GM19099 (cell line): ENCODE data around the gene KRT6C.

Experiments used
- POLR2A ChIP-seq: IDR thresholded peaks from 3 replicates; pipeline ENCODE4 v1.6.1; 2011; ENCODE audit warnings: low read depth; ENCODE audit not compliant: insufficient read length; ENCODE audit errors: extremely low read depth

KRT6C gene

DNA sequence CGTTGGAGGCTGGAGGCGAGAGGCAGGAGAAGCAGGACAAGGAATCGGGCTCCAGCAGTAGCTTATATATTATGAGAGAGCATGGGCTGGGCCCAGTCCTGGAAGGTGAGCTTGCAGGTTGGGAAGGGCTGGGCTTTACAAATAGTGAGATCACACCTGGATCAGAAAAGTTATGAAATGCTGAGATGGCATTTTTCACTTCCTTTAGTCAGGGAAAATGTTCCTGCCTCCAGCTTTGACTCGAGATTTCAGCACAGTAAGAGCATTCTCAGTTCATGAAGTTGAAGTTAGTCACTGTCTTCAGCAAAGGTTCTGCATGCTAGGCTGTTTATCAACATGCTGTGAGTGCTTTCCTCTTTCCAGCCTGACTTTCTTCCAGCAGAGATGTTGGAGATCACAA, at the start of gene KRT6C:
Gene KRT6C (minus strand): TSS at position 38 of the 400 bp plus-strand sequence. CDS start 68 bp downstream, outside the sequence.
- no peak for TF ChIP-seq POLR2A

DNA sequence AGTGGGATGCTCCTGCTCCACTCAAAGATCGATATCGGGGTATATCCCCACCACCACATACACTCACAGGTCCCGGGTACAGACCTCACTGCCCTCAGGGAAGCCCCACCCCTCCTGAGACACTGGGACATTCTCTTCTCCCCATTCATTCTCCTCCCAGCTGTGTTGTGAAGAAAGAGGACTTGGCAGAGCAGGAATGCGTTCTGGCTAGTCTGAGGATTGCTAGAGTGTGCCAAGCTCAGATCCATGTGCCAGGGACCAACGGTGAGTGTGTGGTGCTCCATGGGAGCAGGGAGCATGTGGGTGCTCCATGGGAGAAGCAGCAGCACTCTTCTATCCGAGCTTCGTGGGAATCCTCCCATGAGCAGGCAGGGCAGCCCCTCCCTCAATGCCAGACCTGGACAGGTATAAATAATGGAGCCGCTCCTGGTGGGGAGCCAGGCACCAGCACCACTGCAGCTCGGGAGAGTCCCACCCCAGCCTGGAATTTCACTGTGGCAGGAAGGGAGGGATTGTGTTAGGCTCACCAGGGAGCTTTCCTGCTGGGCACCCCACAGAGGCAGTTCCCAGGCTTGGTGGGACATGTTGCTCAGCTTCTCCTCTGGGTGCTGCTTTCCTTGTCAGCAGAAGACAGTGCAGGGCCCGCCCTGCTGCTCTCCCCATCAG, 48.9 kb upstream of the KRT6C start:
- no peak for TF ChIP-seq POLR2A

DNA sequence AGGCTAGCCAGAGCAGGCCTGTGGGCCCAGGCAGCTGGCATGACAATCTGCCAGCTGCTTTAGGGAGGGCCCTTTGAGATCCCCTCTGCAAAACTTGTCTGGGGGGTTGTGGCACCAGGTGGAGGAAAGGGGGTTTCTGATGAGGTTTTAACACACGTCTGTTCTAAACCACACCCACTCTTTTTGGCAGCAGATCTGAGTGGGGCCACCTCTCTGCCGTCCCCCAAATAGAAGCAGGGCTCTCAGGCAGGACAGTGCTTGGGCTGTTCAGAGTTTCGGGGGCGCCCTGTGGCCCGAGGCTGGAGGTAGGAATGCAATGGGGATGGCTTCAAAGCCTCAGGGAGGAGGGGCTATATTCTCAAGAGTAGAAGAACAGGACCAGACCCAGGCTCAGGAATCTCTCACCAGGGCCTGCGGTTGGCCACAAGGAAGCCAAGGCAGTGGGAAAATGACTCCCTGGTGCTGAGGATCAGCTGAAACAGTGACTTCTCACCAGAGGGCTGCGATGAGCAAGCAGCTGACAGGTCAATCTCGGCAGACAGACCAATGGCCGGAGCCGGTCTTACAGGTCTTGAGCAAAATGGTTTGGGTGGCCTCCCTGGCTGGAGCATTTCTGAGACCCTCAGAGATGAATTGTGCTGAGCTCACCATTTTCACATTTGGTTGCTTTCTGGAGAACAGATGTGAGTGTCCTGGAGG, 48.1 kb upstream of the KRT6C start:
- TF ChIP-seq POLR2A, result no peak

DNA sequence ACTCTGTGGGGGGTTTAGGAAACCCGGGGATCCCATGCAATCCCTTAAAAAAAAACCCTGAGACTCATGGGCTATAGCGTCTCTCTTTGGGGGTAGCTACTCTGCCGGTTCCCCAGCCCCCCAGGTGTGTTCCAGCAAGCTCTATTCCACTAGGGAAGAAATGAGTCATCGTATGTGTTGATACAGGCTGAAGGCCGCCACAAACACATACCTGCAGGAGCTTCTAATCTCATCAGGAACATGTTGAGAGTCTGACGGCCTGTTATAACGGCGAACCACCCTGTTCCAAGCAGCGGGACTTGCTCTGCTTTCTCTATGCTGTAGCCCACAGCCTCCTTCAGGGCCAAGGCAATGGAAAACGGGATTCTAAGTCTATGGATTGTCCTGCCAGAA, 47.6 kb upstream of the KRT6C start:
- TF ChIP-seq POLR2A, result no peak

DNA sequence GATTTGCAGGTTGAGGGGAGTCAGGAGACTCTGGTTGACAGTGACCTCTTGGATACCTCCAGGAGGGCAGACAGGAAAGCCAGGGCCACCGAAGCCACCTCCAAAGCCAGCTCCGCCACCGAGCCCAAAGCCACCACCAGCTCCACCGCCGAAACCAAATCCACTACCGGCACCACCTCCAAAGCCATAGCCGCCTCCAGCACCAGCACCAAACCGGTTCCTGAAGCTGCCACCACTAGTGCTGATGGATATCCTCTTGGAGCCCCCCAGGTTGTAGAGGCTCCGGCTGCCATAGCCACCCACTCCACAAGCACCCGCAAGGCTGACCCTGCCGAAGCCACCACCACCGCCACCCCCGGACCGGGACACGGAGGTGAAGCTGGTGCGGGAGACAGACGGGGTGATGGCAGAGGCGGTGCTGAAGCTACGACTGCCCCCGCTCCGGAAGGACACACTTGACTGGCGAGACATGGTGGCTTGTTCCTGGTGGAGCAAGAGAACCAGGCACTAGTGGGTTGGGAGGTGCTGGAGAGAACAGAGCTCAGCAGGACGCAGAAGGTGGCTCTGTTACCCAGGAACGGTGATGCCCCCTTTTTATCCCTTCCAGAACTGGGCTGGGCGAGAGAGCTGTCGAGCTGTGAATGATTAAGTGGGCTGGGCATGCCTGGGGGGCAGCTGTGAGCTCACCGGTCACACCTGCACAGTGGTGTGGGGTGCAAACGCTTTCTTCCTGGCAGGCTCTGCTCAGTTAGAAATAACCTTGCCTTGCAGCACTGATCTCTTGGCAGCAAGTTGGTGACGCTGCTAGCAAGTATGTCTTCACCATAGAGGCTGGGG, 46.4 kb upstream of the KRT6C start, which contains the start of gene KRT5:
Gene KRT5 (minus strand): TSS at position 569 of the 837 bp plus-strand sequence. CDS start 98 bp downstream, at position 471.
- TF ChIP-seq POLR2A, result no peak

DNA sequence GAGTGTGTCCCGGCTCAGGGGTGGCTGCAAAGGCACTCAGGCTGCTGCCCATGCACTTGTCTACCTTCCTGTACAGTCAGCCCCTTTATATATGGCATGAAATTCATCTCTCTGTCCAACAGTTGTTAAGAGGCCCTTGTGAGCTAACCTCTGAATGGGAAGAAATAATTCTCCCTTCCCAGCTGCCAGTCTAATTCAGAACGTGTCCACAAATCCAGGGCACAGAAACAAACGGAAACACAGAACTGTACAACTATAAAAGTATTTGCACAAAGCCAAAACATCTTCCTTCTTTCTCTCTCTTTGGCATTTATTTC, 45.7 kb upstream of the KRT6C start:
- TF ChIP-seq POLR2A, result no peak

DNA sequence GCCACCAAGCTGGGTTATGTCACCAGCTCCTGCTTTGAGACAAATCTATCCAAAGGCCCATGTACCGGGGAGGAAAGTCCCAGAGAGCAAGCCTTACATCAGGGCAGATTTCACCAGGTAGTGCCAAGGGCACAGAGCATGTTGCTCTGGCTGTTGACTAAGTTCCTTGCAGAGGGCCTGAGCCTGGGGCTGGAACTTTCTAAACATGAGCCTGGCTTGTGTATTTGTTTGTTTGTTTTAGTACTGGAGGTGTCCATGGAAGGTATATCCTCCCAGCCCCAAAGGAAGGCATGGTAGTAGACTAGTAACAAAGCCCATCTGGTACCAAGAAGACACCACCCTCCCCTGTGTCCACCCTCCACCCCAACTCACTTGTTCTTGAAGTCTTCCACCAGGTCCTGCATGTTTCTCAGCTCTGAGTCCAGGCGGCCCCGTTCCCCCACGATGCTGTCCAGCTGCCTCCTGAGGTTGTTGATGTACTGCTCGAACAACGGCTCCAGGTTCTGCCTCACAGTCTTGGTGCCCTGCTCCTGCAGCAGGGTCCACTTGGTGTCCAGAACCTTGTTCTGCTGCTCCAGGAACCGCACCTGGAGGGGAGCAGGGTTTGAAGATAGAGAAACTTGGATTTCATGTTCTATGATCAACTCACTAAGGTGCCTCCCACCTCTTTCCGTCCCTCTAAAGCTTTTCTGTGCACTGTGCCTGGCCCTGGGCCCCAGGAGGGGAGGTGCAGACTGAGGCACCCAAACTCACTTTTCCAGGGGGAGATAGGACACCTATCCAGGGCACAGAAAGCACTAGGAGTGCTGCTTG, 45.2 kb upstream of the KRT6C start:
- no peak for TF ChIP-seq POLR2A

DNA sequence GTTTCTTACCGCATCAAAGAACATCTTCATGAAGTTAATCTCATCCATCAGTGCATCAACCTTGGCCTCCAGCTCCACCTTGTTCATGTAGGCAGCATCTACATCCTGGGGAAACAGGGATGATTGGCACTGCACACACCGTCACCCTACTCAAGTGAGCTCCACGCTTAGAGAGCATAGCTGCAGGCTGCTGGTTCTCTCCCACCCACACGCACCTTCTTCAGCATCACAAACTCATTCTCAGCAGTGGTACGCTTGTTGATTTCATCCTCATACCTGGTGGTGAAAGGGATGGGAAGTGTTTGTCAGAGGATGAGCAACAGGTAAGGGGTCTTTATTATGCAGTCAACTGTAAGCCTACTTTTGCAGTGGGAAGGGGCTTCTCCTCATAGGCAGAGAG, 44.3 kb upstream of the KRT6C start:
- no peak for TF ChIP-seq POLR2A

DNA sequence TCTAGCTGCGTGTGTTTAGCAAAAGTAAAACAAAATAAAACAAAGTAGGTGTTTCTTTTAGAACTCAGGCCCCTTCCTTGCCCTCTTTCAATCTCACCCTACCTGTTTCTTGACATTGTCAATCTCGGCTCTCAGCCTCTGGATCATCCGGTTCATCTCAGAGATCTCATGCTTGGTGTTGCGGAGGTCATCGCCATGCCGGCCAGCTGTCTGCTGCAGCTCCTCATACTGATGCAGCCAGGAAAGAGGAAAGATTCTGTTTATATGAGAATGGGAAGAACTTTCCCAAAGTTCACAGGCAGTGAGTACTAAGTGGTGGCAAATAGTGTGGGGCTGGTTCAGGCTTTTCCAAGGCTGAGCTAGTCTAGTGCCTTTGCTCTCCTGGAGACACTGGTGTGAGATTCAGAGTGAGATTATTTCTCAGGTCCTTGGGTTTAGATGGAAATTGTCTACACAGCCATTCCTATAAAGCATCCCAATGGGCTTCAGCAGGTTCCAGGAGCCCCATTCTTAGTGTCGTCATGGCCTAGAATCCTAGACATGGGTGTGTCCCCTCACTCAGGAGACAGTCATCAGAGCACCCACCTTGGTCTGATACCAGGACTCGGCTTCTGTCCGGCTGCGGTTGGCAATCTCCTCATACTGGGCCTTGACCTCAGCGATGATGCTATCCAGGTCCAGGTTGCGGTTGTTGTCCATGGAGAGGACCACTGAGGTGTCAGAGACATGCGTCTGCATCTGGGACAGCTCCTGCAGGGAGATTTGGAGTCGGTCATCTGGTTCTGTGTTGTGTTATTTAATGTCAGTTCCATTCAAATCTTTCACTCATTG, 43.6 kb upstream of the KRT6C start:
- no peak for TF ChIP-seq POLR2A

DNA sequence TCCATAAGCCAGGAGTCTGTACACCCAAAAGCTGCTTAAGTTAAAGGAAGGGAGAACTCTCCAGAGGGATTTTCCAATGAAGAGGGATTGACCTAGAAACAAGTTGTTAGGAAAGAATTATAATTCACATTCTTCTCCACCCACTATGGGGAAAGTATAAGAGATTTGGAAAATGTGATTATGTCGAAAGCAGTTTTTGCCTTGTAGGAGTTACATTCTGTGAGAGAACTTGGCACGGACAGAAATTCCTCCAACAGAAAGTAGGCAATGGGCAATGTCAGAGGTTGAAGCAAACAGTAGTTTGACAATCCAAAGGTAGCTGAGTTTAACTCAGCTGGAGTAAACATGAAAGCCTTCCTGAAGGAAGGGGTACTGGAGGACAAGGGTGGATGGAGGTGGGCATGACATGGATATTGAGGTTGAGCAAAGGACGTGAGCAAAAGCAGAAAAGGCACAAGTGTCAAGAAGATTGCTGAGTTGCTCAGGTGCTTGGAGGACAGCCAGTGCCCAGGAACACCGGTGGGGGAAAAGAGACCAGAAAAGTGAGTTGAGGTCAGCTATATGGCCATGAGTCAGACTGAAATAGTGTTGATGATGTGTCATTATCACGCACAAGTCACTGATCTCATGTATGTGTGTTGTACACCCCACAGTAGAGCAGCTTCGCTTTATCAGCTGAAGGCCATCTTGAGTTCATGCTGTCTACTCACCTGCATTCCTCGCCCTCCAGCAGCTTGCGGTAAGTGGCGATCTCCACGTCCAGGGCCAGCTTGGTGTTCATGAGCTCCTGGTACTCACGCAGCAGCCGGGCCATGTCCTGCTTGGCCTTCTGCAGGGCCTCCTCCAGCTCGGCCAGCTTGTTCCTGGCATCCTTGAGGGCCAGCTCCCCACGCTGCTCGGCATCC, 42.6 kb upstream of the KRT6C start:
- TF ChIP-seq POLR2A, result no peak

DNA sequence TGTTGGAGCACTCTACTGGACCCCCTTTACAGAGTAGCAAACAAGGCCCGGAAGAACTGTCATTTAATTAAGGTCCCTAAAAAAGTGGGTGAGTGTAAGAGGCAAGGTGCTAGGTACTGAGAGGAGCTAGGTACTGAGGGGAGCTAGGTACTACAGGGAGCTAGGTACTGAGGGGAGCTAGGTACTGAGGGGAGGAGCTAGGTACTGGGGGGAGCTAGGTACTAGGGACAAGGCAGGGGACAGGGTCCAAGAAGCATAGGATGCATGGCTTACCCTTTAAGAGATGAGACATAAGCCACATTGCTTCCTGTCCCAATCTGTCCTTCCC, 41.7 kb upstream of the KRT6C start:
- no peak for TF ChIP-seq POLR2A

DNA sequence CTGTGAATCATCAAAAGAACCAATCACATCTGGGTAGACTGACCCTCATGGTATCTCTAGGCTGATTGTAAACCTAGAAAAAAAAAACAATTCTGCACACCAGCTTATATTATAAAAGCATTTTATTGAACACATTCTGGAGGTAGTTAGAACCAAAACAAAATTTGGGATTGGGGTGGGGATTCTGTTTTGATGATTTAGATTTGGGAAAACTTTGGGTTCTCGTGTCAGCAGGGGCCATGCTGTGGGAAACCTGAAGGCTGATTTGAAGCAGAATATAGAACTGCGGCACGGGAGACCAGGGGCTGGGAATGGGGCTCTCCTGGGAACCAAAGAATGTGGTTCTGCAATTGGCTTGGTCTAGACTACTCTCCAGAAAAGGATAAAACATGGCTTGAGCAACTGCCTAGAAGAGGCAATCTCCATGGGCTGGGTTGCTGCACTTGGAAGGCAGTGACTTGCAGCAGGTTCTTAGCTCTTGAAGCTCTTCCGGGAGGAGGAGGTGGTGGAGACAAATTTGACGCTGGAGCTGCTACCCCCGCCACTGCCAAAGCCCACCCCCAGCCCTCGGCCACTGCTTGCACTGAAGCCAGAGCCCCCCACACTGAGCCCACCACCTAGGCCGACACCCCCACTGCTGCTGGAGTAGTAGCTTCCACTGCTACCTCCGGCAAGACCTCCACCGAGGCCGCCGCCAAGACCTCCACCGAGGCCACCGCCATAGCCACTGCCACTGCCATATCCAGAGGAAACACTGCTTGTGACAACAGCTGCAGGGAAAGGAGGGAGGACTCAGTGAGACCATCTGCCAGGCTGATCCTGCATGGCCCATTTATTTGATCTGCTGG, 41.1 kb upstream of the KRT6C start:
- no peak for TF ChIP-seq POLR2A

DNA sequence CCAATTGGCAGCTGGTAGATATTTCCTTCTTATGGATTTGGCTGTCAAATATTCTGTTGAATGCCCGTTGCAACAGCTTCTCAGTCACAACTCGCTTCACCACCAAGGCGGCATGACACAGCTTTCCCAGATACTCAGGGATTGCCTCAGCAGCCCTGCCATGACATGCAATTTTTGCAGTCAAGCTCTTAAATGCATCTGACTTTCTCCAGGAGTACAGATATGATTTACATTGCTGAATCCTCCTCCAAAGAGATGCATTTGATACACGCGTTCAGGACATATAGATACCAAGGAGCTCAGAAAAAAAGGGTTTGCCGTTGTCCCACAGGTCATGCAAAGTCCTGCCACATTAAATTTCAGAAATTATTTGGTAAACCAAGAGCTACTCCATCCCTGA, 40.1 kb upstream of the KRT6C start:
- TF ChIP-seq POLR2A, result no peak

DNA sequence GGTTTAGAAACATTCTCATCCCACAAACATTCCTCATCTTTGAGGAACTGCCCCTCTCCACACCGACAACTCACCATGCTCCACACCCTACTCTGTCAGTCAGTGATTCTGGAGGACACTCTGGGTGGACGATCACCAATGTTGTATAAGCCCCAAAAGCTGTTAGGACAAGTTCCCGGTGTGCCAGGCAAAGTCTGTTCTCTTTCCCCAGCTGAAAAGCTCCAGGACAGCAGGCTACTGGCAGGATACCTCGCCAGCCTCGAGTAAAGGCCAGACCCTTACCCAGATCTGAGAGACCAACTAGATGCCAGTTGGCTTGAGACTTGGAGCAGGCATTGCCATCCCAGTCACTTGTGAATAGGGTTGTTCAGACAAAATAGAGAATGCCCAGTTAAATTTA, 34.6 kb upstream of the KRT6C start:
- no peak for TF ChIP-seq POLR2A
